GM13977 (cell line): Measurements from ENCODE around the gene DLG2.

Experiments
- DNase-seq: peaks from one replicate; pipeline ENCODE4 v3.0.0; 2012; ENCODE audit warnings: low spot score
- in situ Hi-C: fragments of 300-500 bp; cut with MboI; formaldehyde crosslinking; loops from one replicate; pipeline ENCODE4 v1.12.0; 2022; ENCODE audit warnings: low sequenced_read_pairs, low pct_unique_long_range_greater_than_20kb, mixed read lengths, inconsistent platforms; ENCODE audit not compliant: unreplicated experiment
- TF ChIP-seq, protein P1 (sequence below): IDR thresholded peaks from 2 replicates; pipeline ENCODE4 v1.5.1; 2012; ENCODE audit warnings: mild to moderate bottlenecking, control low read depth; ENCODE audit not compliant: insufficient read depth; ENCODE audit errors: extremely low read depth, missing control alignments

The DLG2 gene

DNA sequence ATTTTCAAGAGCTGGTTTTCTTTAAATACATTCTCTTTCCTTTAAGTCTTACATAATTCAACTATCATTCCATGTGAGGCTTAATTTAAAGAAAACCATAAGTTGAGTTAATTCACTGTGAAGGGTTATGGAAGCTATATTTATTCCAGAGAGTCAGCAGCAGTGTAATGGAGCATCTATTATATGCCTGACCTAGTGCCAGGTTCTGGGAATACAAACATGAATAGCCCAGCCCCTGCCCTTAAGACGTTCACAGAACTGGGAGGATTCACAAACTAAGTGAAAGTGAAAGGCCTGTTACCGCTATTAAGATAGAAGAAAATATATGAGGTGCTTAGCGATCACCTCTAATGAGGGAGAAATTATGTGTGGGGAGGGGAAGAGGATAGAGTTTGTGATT is 1932.1 kb downstream of the DLG2 start:
- DNase-seq, result no peak
- TF ChIP-seq, protein P1, sequence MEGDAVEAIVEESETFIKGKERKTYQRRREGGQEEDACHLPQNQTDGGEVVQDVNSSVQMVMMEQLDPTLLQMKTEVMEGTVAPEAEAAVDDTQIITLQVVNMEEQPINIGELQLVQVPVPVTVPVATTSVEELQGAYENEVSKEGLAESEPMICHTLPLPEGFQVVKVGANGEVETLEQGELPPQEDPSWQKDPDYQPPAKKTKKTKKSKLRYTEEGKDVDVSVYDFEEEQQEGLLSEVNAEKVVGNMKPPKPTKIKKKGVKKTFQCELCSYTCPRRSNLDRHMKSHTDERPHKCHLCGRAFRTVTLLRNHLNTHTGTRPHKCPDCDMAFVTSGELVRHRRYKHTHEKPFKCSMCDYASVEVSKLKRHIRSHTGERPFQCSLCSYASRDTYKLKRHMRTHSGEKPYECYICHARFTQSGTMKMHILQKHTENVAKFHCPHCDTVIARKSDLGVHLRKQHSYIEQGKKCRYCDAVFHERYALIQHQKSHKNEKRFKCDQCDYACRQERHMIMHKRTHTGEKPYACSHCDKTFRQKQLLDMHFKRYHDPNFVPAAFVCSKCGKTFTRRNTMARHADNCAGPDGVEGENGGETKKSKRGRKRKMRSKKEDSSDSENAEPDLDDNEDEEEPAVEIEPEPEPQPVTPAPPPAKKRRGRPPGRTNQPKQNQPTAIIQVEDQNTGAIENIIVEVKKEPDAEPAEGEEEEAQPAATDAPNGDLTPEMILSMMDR, result no peak
- in situ Hi-C loops, result no loop called here

DNA sequence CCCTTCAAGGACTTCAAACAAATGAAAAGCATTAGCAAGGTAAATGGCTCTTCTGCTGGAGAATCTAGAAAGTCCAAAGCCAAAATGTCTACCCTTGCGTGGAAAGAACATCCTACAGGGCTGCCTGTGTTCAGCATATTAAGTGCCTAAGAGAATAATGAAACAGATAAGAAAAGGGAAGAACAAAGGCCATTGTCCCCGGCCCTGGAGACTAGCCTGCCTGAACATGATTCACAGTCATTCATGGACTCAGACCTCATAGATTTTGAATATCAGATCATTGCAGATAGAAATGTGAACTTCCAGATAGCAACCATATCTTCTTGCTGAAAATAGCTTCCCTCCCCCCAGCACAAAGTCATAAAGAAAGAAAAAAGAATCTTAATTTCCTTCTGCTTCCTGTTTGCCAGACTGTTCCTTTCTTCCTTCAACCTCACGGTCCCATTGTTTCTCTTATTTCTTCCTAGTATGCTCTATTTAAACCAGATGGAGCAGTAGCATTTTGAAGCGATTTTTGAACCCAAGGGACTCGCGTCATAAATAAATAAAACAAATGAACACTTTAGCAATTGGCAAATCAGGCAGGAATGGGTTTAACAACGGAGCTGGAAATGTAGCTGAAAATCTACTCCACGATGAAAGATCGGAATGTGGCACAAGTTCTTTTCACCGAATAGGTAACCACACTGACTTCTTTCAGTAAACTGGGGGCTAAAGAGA is 1932.8 kb downstream of the DLG2 start:
- in situ Hi-C loops, result no loop called here
- DNase-seq, result no peak
- TF ChIP-seq, protein P1, result no peak

DNA sequence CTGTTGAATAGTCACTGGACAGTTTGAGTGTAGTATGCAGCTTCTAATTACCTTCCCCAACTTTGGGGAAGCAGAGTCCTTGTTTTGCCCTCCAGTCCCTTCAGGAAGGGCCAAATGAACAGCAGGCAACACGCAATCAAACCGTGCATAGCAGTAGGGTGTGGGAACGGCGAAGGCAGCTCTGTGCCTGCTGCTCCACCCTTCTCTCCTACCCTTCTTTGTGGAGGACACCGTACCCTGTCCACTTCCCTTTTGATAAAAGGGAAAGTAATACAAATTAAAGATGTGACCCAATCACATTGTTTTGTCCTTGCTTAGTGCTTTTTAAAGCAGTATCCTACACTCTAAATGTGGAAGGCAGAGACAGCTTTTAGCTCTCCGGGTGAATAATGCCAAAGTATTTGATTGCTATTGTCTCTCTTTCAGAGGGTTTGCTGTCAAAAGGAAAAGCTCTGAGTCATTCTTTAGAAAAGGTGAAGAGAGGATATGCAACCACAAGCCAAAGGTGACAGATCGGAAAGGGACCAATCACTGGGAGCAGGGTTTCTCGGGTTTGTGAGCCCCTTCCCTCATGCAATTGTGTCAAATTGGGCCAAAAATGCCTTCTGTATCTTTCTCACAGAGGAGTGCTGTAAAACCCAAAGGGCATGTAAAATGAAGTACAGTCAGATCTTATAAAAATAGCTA is 1933.7 kb downstream of the DLG2 start:
- no peak for DNase-seq
- in situ Hi-C loops, result no loop called here
- TF ChIP-seq, protein P1, result no peak

DNA sequence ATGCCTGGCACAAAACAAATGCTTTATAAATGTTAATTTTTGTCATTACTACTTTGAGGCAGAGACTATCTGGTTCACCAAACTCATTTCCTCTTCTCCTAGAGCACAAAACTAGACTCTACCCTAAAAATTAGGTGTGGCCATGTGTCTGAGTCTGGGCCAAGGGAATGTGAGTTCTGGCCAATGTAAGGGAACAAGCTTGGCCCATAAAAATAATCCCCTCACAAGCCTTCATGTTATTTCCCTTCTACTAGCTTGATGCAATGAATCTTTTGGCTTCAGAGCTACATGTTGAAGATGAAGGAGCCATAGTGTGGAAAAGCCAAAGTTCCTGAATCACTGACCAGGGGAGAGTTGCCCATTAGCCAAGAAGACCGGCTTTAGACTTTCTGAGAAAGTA is 1934.5 kb downstream of the DLG2 start:
- in situ Hi-C loops, result no loop called here
- DNase-seq, result no peak
- TF ChIP-seq, protein P1, result no peak

DNA sequence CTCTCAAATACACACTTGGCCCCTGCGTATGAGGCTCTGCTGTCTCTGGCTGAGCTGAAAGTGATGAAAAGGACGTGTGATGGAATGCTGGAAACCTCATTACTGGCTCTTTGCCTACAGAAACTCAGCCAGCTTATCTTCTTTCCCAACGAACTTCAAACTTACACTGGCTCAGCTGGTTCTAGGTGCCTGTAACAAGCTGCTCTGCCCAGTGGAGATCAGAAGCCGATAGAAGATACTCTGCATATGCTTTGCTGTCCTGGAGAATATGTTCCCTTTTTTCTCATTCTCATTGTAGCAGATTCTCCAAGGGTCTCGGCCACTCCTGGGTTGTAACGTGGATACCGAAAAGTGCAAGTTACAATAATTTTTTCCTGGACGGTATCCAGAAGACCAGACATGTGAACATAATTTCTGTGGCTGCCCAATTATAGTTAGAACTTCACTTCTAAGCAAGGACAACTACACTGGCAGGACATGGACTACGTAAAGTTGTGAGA is 1935.6 kb downstream of the DLG2 start:
- DNase-seq, result no peak
- in situ Hi-C loops, result no loop called here
- TF ChIP-seq, protein P1, result no peak

DNA sequence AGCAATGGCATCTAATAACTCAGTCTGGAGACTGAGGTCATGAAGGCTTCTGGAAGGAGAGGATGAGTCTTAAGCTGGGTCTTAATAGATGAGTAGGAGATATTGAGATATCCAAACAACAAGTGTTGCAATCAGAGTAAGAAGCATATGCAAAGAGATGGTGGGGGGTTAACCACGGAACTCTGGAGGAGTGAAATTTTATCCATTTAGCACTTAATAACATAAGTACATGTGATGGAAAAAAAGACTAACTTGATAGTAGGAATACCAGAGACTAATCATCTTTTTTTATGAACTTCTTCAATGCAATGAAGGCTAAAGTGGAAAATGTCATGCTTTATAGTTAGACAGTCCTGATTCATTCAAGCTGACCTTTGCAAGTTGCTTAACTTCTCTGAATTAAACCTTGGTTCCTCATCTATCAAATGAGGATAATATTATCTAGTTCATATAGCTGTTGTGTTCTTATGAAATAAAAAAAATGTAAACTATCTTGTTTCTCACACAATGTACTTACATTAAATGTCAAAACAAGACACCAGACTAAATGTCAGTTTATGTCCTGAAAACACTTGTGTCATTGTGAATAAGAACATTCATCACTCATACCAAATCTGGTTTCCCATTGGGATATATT is 1937.9 kb downstream of the DLG2 start:
- TF ChIP-seq, protein P1, result no peak
- no peak for DNase-seq
- in situ Hi-C loops, result no loop called here
